Ectodermal cell (in vitro differentiated cells): ENCODE data around the gene TTC39C.

Source experiments
- H3K27ac ChIP-seq: 2 replicates; pipeline ENCODE4 v1.7.0; 2013; ENCODE audit warnings: mild to moderate bottlenecking, low read depth, low read length; ENCODE audit not compliant: insufficient read depth, poor library complexity, severe bottlenecking
- H3K27me3 ChIP-seq: 2 replicates; pipeline ENCODE4 v1.7.0; 2013; ENCODE audit warnings: mild to moderate bottlenecking, low read length; ENCODE audit not compliant: insufficient read depth, control insufficient read depth, poor library complexity, severe bottlenecking
- H3K36me3 ChIP-seq: one replicate; pipeline ENCODE4 v1.7.0; 2013; ENCODE audit warnings: low read length; ENCODE audit not compliant: control insufficient read depth, insufficient read depth
- H3K4me1 ChIP-seq: one replicate; pipeline ENCODE4 v1.7.0; 2013; ENCODE audit warnings: low read length; ENCODE audit not compliant: control insufficient read depth, insufficient read depth
- H3K4me3 ChIP-seq: 2 replicates; pipeline ENCODE4 v1.7.0; 2013; ENCODE audit warnings: low read depth, low read length, control low read depth; ENCODE audit not compliant: insufficient read depth
- H3K9me3 ChIP-seq: 2 replicates; pipeline ENCODE4 v1.7.0; 2013; ENCODE audit warnings: mild to moderate bottlenecking, low read length, moderate library complexity; ENCODE audit not compliant: control insufficient read depth
- WGBS, 2 experiments: methylation state at CpG; one replicate each; pipeline ENCODE4 v1.1.7; 2013; ENCODE audit warnings: missing lambda C conversion rate in 2 of 2; 5-methylcytosine and 5-hydroxymethylcytosine counted together

The TTC39C gene

GRCh38 chr18:23977103-23977502, 37.5 kb upstream of the TTC39C start:
- H3K27ac ChIP-seq = no peak overlapping the region
- no peaks in the 10 kb centered on the region for H3K27me3 ChIP-seq
- no peaks in the 10 kb centered on the region for H3K36me3 ChIP-seq
- 91 to 96% methylated on average over 7 of the region's 7 CpGs for WGBS, 2 experiments
- no peak overlapping the region for H3K4me3 ChIP-seq
- H3K4me1 ChIP-seq = peaks cover 5% of the 10 kb centered on the region
- no peaks in the 10 kb centered on the region for H3K9me3 ChIP-seq

GRCh38 chr18:23977719-23978483, 36.7 kb upstream of the TTC39C start:
- Histone ChIP-seq H3K4me1 (peaks cover 11% of the 10 kb centered on the region), H3K4me3 (no peak overlapping the region), H3K27ac (no peak overlapping the region), H3K9me3 (no peaks in the 10 kb centered on the region), H3K36me3 (no peaks in the 10 kb centered on the region), H3K27me3 (no peaks in the 10 kb centered on the region)
- 88 to 95% methylated on average over 1 of the region's 1 CpG for WGBS, 2 experiments

DNA sequence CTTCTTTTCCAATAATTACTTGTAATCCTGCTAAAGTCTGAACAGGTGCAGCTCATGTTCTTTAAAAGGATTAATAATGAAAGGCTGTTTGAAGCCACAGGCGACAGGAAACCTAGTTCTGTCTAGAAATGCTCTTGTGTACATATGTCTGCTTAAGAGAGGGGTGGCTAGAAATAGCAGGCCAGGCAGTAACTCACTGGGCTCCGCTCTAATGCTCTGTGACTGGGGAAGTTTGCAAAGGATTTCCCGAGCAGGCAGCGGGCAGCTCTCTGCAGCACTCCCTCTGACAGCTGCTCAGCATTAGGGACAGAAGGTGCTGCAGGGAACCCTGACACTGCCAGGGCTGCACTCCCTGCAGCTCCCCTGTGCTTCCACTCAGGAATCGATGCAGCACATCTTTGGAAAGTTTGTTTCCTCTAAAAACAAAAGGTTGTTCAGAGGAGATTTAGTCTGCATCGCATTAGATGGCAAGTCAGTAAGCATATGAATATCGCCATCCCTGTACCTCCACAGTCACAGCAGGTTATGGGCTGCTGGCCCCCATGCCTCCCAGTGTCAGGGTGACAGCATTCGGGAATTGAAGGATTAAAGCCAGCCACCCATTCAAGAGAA, 33.1 kb upstream of the TTC39C start:
- Histone ChIP-seq H3K36me3 (no peaks in the 10 kb centered on the region), H3K4me3 (no peak overlapping the region), H3K9me3 (no peaks in the 10 kb centered on the region), H3K27ac (no peak overlapping the region), H3K4me1 (peaks cover 11% of the 10 kb centered on the region), H3K27me3 (no peaks in the 10 kb centered on the region)
- WGBS, 2 experiments = 46 to 55% methylated on average over 8 of the region's 8 CpGs

- Histone ChIP-seq H3K27me3 (no peaks in the 10 kb centered on the region), H3K27ac (no peak overlapping the region), H3K9me3 (no peaks in the 10 kb centered on the region), H3K4me3 (no peak overlapping the region), H3K36me3 (no peaks in the 10 kb centered on the region), H3K4me1 (peaks cover 11% of the 10 kb centered on the region)
- 71 to 77% methylated on average over 17 of the region's 17 CpGs for WGBS, 2 experiments
Measured at GRCh38 chr18:23982155-23983079, 32.1 kb upstream of the TTC39C start.

- H3K4me1 ChIP-seq = peaks cover 11% of the 10 kb centered on the region
- H3K36me3 ChIP-seq = no peaks in the 10 kb centered on the region
- H3K9me3 ChIP-seq = no peaks in the 10 kb centered on the region
- no peaks in the 10 kb centered on the region for H3K27me3 ChIP-seq
- WGBS, 2 experiments = 84 to 92% methylated on average over 3 of the region's 3 CpGs
- H3K27ac ChIP-seq = no peak overlapping the region
- H3K4me3 ChIP-seq = no peak overlapping the region
Measured at GRCh38 chr18:23983112-23983511, 31.4 kb upstream of the TTC39C start.

GRCh38 chr18:23986600-23987359, 27.8 kb upstream of the TTC39C start:
- H3K9me3 ChIP-seq = no peaks in the 10 kb centered on the region
- H3K36me3 ChIP-seq = no peaks in the 10 kb centered on the region
- H3K27me3 ChIP-seq = no peaks in the 10 kb centered on the region

GRCh38 chr18:23990474-23991410, 23.8 kb upstream of the TTC39C start:
- H3K36me3 ChIP-seq = no peaks in the 10 kb centered on the region
- no peak overlapping the region for H3K4me3 ChIP-seq
- H3K4me1 ChIP-seq = no peaks in the 10 kb centered on the region
- H3K27ac ChIP-seq = no peak overlapping the region
- H3K27me3 ChIP-seq = no peaks in the 10 kb centered on the region
- no peaks in the 10 kb centered on the region for H3K9me3 ChIP-seq
- 94 to 97% methylated on average over 4 to 5 of the region's 6 CpGs for WGBS, 2 experiments

More at GRCh38 chr18:23986600-23987359, 27.8 kb upstream of the TTC39C start:
- Histone ChIP-seq H3K4me3 (no peak overlapping the region), H3K4me1 (peaks cover 9% of the 10 kb centered on the region), H3K27ac (no peak overlapping the region)

GRCh38 chr18:23992089-23992940, 22.2 kb upstream of the TTC39C start:
- no peaks in the 10 kb centered on the region for H3K9me3 ChIP-seq
- H3K4me3 ChIP-seq = no peak overlapping the region
- no peaks in the 10 kb centered on the region for H3K4me1 ChIP-seq
- H3K27me3 ChIP-seq = no peaks in the 10 kb centered on the region
- no peaks in the 10 kb centered on the region for H3K36me3 ChIP-seq
- H3K27ac ChIP-seq = no peak overlapping the region
- WGBS, 2 experiments = 93 to 94% methylated on average over 6 to 7 of the region's 7 CpGs
